K562 (cell line): ENCODE results near the gene OR10G3. TPM values are rescaled to one million over a fixed set of nuclear protein-coding genes. Genes with fewer than 3 reads are reported as not detected.
A peak's percentile ranks its signal among the peaks of the same experiment; 100 is the strongest.

Experiments used
- ATAC-seq: fragments of 200-7000 bp; cut with Tn5 transposase; 3 replicates; pipeline ENCODE4 v1.9.1; 2020; ENCODE audit warnings: moderate library complexity
- BruUV-seq: library from RNA; stranded (reverse); fragments of 400-500 nt; replicated peaks from 2 replicates; lab custom pipeline; 2021; lab: Mats Ljungman, UMichigan
- CTCF ChIA-PET: fragments of 300-600 bp; formaldehyde crosslinking; extraction: SDS; loops from one replicate; lab custom pipeline; 2021; ENCODE audit warnings: low intra/inter-chr PET ratio; lab: Yijun Ruan, JAX
- POLR2A ChIA-PET: fragments of 300-600, 350-650 bp; sonication (Branson Sonifier 250); formaldehyde crosslinking; extraction: SDS; loops from one replicate; lab custom pipeline; 2021; ENCODE audit warnings: antibody characterized with exemption, inconsistent platforms; lab: Yijun Ruan, JAX
- DNase-seq, 4 experiments: peaks; one replicate each; pipeline versions ENCODE4 v3.0.0 to v3.0.0-alpha.2; 2011 to 2018; ENCODE audit warnings: low spot score in 3 of 4, mixed read lengths in 3 of 4; ENCODE audit errors: extremely low read depth in 1 of 4
- FAIRE-seq: peaks from 2 replicates; lab custom pipeline; 2011; peaks lifted over from hg19 to GRCh38; lab: Jason Lieb, UNC
- H2AFZ ChIP-seq: 2 replicates; pipeline ENCODE4 v1.6.0; 2011; ENCODE audit warnings: low read depth, low read length, control low read depth, inconsistent platforms
- H3K27ac ChIP-seq: fragments of 200-600 bp; 3 replicates; pipeline ENCODE4 v1.8.0; 2011; ENCODE audit warnings: low read depth, mild to moderate bottlenecking, control low read depth, inconsistent platforms, low read length, moderate library complexity, mixed read lengths; ENCODE audit errors: extremely low read depth
- H3K27me3 ChIP-seq, 2 experiments: fragments of 300-600 bp in 1 of 2; 2 replicates in 1 of 2; 3 replicates in 1 of 2; pipeline versions ENCODE4 v1.6.0 to v1.8.0; 2011; ENCODE audit warnings: inconsistent platforms in 2 of 2, low read length in 2 of 2, mild to moderate bottlenecking in 1 of 2, mixed read lengths in 1 of 2, moderate library complexity in 1 of 2; ENCODE audit not compliant: control insufficient read depth in 2 of 2, insufficient read depth in 2 of 2
- H3K36me3 ChIP-seq: fragments of 300-600 bp; 3 replicates; pipeline ENCODE4 v1.8.0; 2011; ENCODE audit warnings: mild to moderate bottlenecking, low read length, inconsistent platforms; ENCODE audit not compliant: control insufficient read depth, insufficient read depth
- H3K4me1 ChIP-seq, 2 experiments: fragments of 200-600 bp in 1 of 2; replicated peaks in 1 of 2; 2 replicates in 1 of 2; 3 replicates in 1 of 2; pipeline versions ENCODE4 v1.5.1 to v1.8.0; 2011; ENCODE audit warnings: inconsistent platforms in 2 of 2, low read length in 2 of 2, mild to moderate bottlenecking in 1 of 2, mixed read lengths in 1 of 2, moderate library complexity in 1 of 2; ENCODE audit not compliant: control insufficient read depth in 2 of 2, insufficient read depth in 2 of 2
- H3K4me2 ChIP-seq: 2 replicates; pipeline ENCODE4 v1.6.1; 2011; ENCODE audit warnings: low read length, control low read depth, inconsistent platforms, mixed read lengths; ENCODE audit not compliant: insufficient read depth
- H3K4me3 ChIP-seq: fragments of 200-600 bp; sonication (generic), shearing (Covaris generic); 2 replicates; pipeline ENCODE4 v1.5.1; 2016; ENCODE audit warnings: control low read depth, inconsistent platforms
- H3K79me2 ChIP-seq: fragments of 200-600 bp; 3 replicates; pipeline ENCODE4 v1.8.0; 2011; ENCODE audit warnings: low read length, inconsistent platforms; ENCODE audit not compliant: control insufficient read depth, insufficient read depth
- H3K9ac ChIP-seq, 2 experiments: 2 replicates each; pipeline versions ENCODE4 v1.6.0 to v1.6.1; 2011; ENCODE audit warnings: low read depth in 2 of 2, low read length in 2 of 2, control low read depth in 1 of 2, inconsistent platforms in 1 of 2, mild to moderate bottlenecking in 1 of 2, mixed read lengths in 1 of 2; ENCODE audit not compliant: insufficient read depth in 1 of 2
- H3K9me1 ChIP-seq: one replicate; pipeline ENCODE4 v1.6.0; 2011; ENCODE audit warnings: inconsistent platforms, mild to moderate bottlenecking, low read length, moderate library complexity; ENCODE audit not compliant: control insufficient read depth, insufficient read depth
- H3K9me3 ChIP-seq: replicated peaks from 2 replicates; pipeline ENCODE4 v1.5.1; 2011; ENCODE audit warnings: low read depth, low read length, inconsistent platforms; ENCODE audit not compliant: control insufficient read depth, insufficient read depth
- H4K20me1 ChIP-seq: replicated peaks from 2 replicates; pipeline ENCODE4 v1.6.1; 2011; ENCODE audit warnings: low read length, inconsistent platforms, mixed read lengths; ENCODE audit not compliant: control insufficient read depth, insufficient read depth
- FOXA3 ChIP-seq, 2 experiments: fragments of 450-650 bp in 1 of 2; sonication (generic) in 1 of 2; formaldehyde crosslinking; IDR thresholded peaks in 1 of 2; conservative IDR thresholded peaks in 1 of 2; 2 replicates each; pipeline versions ENCODE4 v1.4.0 to v1.8.0; 2020 to 2022; ENCODE audit warnings: mild to moderate bottlenecking in 2 of 2, missing genetic modification reagents in 1 of 2
- FUS ChIP-seq: fragments of 200-400 bp; formaldehyde crosslinking; optimal IDR thresholded peaks from 2 replicates; pipeline ENCODE3; 2017; ENCODE audit warnings: low read depth, low read length
- HOXB6 ChIP-seq: fragments of 250-450 bp; sonication (Bioruptor Pico); IDR thresholded peaks from 2 replicates; pipeline ENCODE4 v1.5.1; 2022; ENCODE audit warnings: mild to moderate bottlenecking, borderline replicate concordance
- RFX7 ChIP-seq: fragments of 250-450 bp; sonication (Bioruptor Pico); IDR thresholded peaks from 2 replicates; pipeline ENCODE4 v1.5.1; 2021; ENCODE audit warnings: mild to moderate bottlenecking
- SRF ChIP-seq, 2 experiments: fragments of 250-450, 450-650 bp in 1 of 2; sonication (Bioruptor Pico) in 1 of 2; sonication (generic) in 1 of 2; formaldehyde crosslinking; IDR thresholded peaks; 2 replicates each; pipeline versions ENCODE4 v1.5.0 to v1.5.1; 2020 to 2022; ENCODE audit warnings: mild to moderate bottlenecking in 1 of 2, missing genetic modification reagents in 1 of 2
- ZNF354B ChIP-seq: fragments of 250-450 bp; sonication (Bioruptor Pico); IDR thresholded peaks from 2 replicates; pipeline ENCODE4 v1.4.0; 2020
- WGBS: fragments of 100-300 bp; shearing (Covaris generic); methylation state at CpG from one replicate; pipeline ENCODE4 v1.1.6; 2016; ENCODE audit warnings: low coverage, mixed read lengths; ENCODE audit not compliant: insufficient coverage; ENCODE audit errors: missing lambda C conversion rate; 5-methylcytosine and 5-hydroxymethylcytosine counted together
- in situ Hi-C: fragments of 300-500 bp; cut with MboI; formaldehyde crosslinking; loops from 4 replicates; pipeline ENCODE4 v1.15.0; 2018; ENCODE audit warnings: inconsistent platforms, mixed read lengths
- intact Hi-C: fragments of 100-400 bp; cut with micrococcal nuclease; formaldehyde crosslinking; loops from 2 replicates; pipeline ENCODE4 v1.14.2; 2022
- polyA plus RNA-seq, 8 experiments: library from polyadenylated mRNA; depleted of rRNA in 4 of 8; stranded (reverse) in 5 of 8; unstranded in 3 of 8; fragments of >200 nt; fragmentation: Nextera tagmentation in 2 of 8; fragmentation: Illumina TruSeq in 1 of 8; extraction: Ambion mirVana in 2 of 8; extraction: Trizol in 1 of 8; gene quantifications; 2 replicates each; pipeline versions ENCODE4 v1.2.1 to v1.2.3, GENCODE V29; 2011 to 2014; ENCODE audit warnings: inconsistent platforms in 1 of 8, missing spikeins in 1 of 8
- total RNA-seq, 7 experiments: library from RNA; depleted of rRNA in 6 of 7; stranded (reverse); fragments of >200 nt in 6 of 7; fragmentation: Illumina TruSeq in 2 of 7; extraction: Trizol in 2 of 7; gene quantifications; 2 replicates each; pipeline versions ENCODE4 v1.2.1 to v1.2.3, GENCODE V29; 2011 to 2021; ENCODE audit warnings: low replicate concordance in 1 of 7

The OR10G3 gene
- total and polyA plus RNA-seq, 9 of the 15 experiments (the other 6 are each of a cell fraction or from before 2014, with no cell fraction given) = not detected

DNA sequence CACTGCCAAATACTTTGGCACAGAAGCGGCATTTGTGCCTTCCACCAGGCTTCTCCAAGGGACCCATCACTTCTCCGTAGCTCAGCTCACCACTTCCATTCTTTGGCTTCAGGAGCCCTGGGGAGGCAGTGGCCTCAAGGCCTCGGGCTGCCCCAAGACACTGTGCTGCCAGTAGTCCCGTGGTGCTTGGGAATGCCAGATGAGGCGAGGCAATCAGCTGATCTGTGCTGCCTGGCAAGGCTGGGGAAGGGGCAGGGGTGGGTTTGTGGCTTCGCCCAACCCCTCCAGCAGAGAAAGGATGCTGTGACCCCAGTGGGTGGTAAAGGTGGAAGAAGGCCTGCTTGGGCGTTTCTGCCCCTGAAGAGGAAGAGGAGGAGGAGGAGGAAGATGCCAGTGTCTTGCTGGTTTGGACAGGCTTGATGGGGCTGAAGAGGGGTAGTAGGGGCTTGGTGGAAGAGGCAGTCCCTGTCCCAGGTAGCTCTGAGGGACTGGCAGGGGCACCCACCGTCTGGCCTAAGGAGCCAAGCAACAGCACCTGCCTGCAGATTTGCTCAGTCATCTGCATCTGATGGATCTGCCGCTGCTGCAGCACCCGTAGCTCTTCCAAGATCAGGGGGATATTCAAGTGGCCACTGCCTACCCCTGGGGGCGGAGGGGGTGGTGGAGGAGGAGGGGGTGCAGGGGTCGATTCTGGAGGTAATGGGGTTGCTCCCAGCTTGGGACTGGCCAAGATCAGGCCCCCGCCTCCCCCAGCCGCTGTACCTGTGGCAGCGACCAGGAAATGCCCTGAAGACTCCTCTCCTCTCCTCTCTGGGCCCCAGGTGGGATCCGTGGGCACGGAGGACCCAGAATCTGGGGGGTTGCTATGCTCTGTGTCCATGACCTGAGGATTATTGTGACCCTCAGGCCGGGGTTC lies 55.0 kb downstream of the OR10G3 start:
- intact Hi-C loops = no loop called here
- Histone ChIP-seq H3K4me2 (peak overlapping the region; percentile 76), H4K20me1 (no peaks in the 10 kb centered on the region), H3K9me1 (no peaks in the 10 kb centered on the region), H3K36me3 (peaks cover 28% of the 10 kb centered on the region; the same call in 2 of the 3 replicates), H3K27ac (peak overlapping the region; percentile 80), H3K9ac (peak overlapping the region; percentile 65 to 91), H3K9me3 (no peaks in the 10 kb centered on the region), H3K79me2 (peaks cover 22% of the 10 kb centered on the region), H3K4me3 (peak overlapping the region; percentile 68), H2AFZ (no peak overlapping the region), H3K27me3 (no peaks in the 10 kb centered on the region), H3K4me1 (peaks cover 38 to 39% of the 10 kb centered on the region in 2 experiments)
- POLR2A ChIA-PET = interaction anchor here (0.5 to 3.5 kb wide), 3 partner anchors 11 to 21 kb away, joined by 3 to 39 read pairs (median 3); partner anchors contain the start of gene METTL3
- CTCF ChIA-PET = no interaction called here
- ATAC-seq = no peak
- FAIRE-seq = no peak
- no peak for TF ChIP-seq HOXB6 (CRISPR knock-in tag)
- TF ChIP-seq SRF (CRISPR knock-in tag; IDR thresholded peaks at IDR 0.05) = no peak
- no peak for TF ChIP-seq RFX7 (CRISPR knock-in tag)
- no peak for TF ChIP-seq FOXA3 (CRISPR knock-in tag; conservative IDR thresholded peaks at IDR 0.05 in 1 of 2, IDR thresholded peaks at IDR 0.05 in 1 of 2)
- TF ChIP-seq FUS = no peak
- no peak for TF ChIP-seq ZNF354B (CRISPR knock-in tag)
- 65% methylated on average over 5 of the region's 18 CpGs for WGBS
- no TSS peak for BruUV-seq
- in situ Hi-C loops = no loop called here
- DNase-seq = no peak
